HCT116 (cell line): ENCODE data around the gene PLD1. TPM values are rescaled to one million over a fixed set of nuclear protein-coding genes. Genes with fewer than 3 reads are reported as not detected.

Source experiments
- ATAC-seq: fragments of 200-7000 bp; cut with Tn5 transposase; 2 replicates; pipeline ENCODE4 v1.9.1; 2020; ENCODE audit warnings: mild to moderate bottlenecking, moderate library complexity
- BruUV-seq: library from RNA; stranded (reverse); fragments of 400-500 nt; replicated peaks from 2 replicates; lab custom pipeline; 2021; lab: Mats Ljungman, UMichigan
- CTCF ChIA-PET: fragments of 300-600 bp; sonication (Branson Sonifier 250); formaldehyde crosslinking; loops from one replicate; lab custom pipeline; 2021; ENCODE audit warnings: antibody characterized with exemption; lab: Charles Lee
- POLR2A ChIA-PET: fragments of 300-600, 350-600 bp; sonication (Branson Sonifier 250); formaldehyde crosslinking; loops from one replicate; lab custom pipeline; 2021; ENCODE audit warnings: antibody characterized with exemption; lab: Charles Lee
- RAD21 ChIA-PET, 2 experiments: fragments of 300-600 bp; sonication (Branson Sonifier 250); formaldehyde crosslinking; loops; one replicate each; lab custom pipeline; 2023; ENCODE audit warnings: low total read pairs in 2 of 2; ENCODE audit not compliant: uncharacterized antibody in 2 of 2, unreplicated experiment in 2 of 2, low non-redundant PET in 1 of 2; lab: Charles Lee
- DNase-seq: peaks from one replicate; pipeline ENCODE4 v3.0.0-alpha.2; 2010; ENCODE audit warnings: low read depth, low spot score
- H2AFZ ChIP-seq: fragments of 200-600 bp; shearing (Covaris generic), sonication (generic); 2 replicates; pipeline ENCODE4 v1.6.1; 2017; ENCODE audit warnings: low read depth, mixed run types, mixed read lengths, antibody characterized with exemption, low read length; ENCODE audit not compliant: poor library complexity, severe bottlenecking
- H3K27ac ChIP-seq: 2 replicates; pipeline ENCODE4 v1.5.1; 2012; ENCODE audit warnings: low read depth, low read length
- H3K27me3 ChIP-seq: fragments of 200-600 bp; sonication (generic); 2 replicates; pipeline ENCODE4 v1.6.1; 2016; ENCODE audit warnings: mixed run types, low read length, mixed read lengths; ENCODE audit not compliant: insufficient read depth
- H3K36me3 ChIP-seq, 2 experiments: fragments of 200-500 bp in 1 of 2; fragments of 200-600 bp in 1 of 2; sonication (Bioruptor generic) in 1 of 2; sonication (generic) in 1 of 2; 2 replicates each; pipeline versions ENCODE4 v1.5.1 to v1.6.1; 2014 to 2016; ENCODE audit warnings: low read length in 2 of 2, inconsistent platforms in 1 of 2, mixed read lengths in 1 of 2, mixed run types in 1 of 2; ENCODE audit not compliant: insufficient read depth in 2 of 2, control insufficient read depth in 1 of 2
- H3K4me1 ChIP-seq, 2 experiments: fragments of 200-600 bp in 1 of 2; sonication (generic) in 1 of 2; 2 replicates each; pipeline versions ENCODE4 v1.5.1 to v1.6.1; 2012 to 2017; ENCODE audit warnings: low read length in 2 of 2, inconsistent platforms in 1 of 2, mild to moderate bottlenecking in 1 of 2, mixed read lengths in 1 of 2, mixed run types in 1 of 2, moderate library complexity in 1 of 2; ENCODE audit not compliant: insufficient read depth in 2 of 2, control insufficient read depth in 1 of 2
- H3K4me2 ChIP-seq: fragments of 200-600 bp; sonication (generic); 2 replicates; pipeline ENCODE4 v1.6.1; 2017; ENCODE audit warnings: mixed run types, low read length, mixed read lengths
- H3K4me3 ChIP-seq, 2 experiments: fragments of 200-600 bp in 1 of 2; sonication (generic) in 1 of 2; replicated peaks in 1 of 2; 2 replicates each; pipeline ENCODE4 v1.5.1; 2011 to 2016; ENCODE audit warnings: low read length in 2 of 2, control low read depth in 1 of 2, low read depth in 1 of 2, mild to moderate bottlenecking in 1 of 2, mixed read lengths in 1 of 2, mixed run types in 1 of 2
- H3K79me2 ChIP-seq: fragments of 200-600 bp; sonication (generic); 2 replicates; pipeline ENCODE4 v1.6.1; 2017; ENCODE audit warnings: mild to moderate bottlenecking, mixed run types, low read length, moderate library complexity, mixed read lengths; ENCODE audit not compliant: insufficient read depth
- H3K9ac ChIP-seq: fragments of 200-600 bp; sonication (generic); 2 replicates; pipeline ENCODE4 v1.6.1; 2016; ENCODE audit warnings: low read length, mixed read lengths
- H3K9me2 ChIP-seq: fragments of 200-600 bp; sonication (generic), shearing (Covaris generic); 2 replicates; pipeline ENCODE4 v1.6.1; 2017; ENCODE audit warnings: mixed run types, mild to moderate bottlenecking, moderate library complexity; ENCODE audit not compliant: insufficient read depth
- H3K9me3 ChIP-seq, 2 experiments: fragments of 200-500 bp in 1 of 2; fragments of 200-600 bp in 1 of 2; sonication (Bioruptor generic) in 1 of 2; sonication (generic) in 1 of 2; 2 replicates each; pipeline ENCODE4 v1.6.1; 2014 to 2017; ENCODE audit warnings: low read length in 2 of 2, mixed read lengths in 2 of 2, inconsistent platforms in 1 of 2, low read depth in 1 of 2, mild to moderate bottlenecking in 1 of 2, mixed run types in 1 of 2, moderate library complexity in 1 of 2; ENCODE audit not compliant: control insufficient read depth in 1 of 2, insufficient read depth in 1 of 2
- H4K20me1 ChIP-seq: fragments of 200-600 bp; sonication (generic), shearing (Covaris generic); 2 replicates; pipeline ENCODE4 v1.6.1; 2017; ENCODE audit warnings: mixed run types, mild to moderate bottlenecking, moderate library complexity; ENCODE audit not compliant: insufficient read depth
- CBX3 ChIP-seq: IDR thresholded peaks from 2 replicates; pipeline ENCODE4 v1.6.1; 2012; ENCODE audit warnings: low read depth
- CEBPB ChIP-seq: IDR thresholded peaks from 2 replicates; pipeline ENCODE4 v1.6.1; 2012; ENCODE audit warnings: low read depth
- EZH2phosphoT487 ChIP-seq: fragments of 200-600 bp; IDR thresholded peaks from 2 replicates; pipeline ENCODE4 v1.6.1; 2018; ENCODE audit warnings: antibody characterized with exemption, borderline replicate concordance
- POLR2AphosphoS5 ChIP-seq: IDR thresholded peaks from 2 replicates; pipeline ENCODE4 v1.6.1; 2011; ENCODE audit warnings: mild to moderate bottlenecking, low read depth, low read length, moderate library complexity
- ZFX ChIP-seq: fragments of 450-650 bp; IDR thresholded peaks from 2 replicates; pipeline ENCODE4 v1.6.1; 2017
- intact Hi-C: fragments of 100-400 bp; cut with micrococcal nuclease; formaldehyde crosslinking; loops from 2 replicates; pipeline ENCODE4 v1.10.0; 2022
- total RNA-seq: library from RNA; stranded (reverse); gene quantifications from one replicate; pipeline ENCODE4 v1.2.1, GENCODE V29; 2021; ENCODE audit not compliant: unreplicated experiment
- TF ChIP-seq, protein P1 (sequence below): IDR thresholded peaks from 2 replicates; pipeline ENCODE4 v1.6.1; 2011; ENCODE audit warnings: mild to moderate bottlenecking, low read length, moderate library complexity; ENCODE audit not compliant: insufficient replicate concordance; ENCODE audit errors: extremely low read depth

Gene PLD1
- total RNA-seq, 1 experiment from 2014 or later = 8.4 TPM

DNA sequence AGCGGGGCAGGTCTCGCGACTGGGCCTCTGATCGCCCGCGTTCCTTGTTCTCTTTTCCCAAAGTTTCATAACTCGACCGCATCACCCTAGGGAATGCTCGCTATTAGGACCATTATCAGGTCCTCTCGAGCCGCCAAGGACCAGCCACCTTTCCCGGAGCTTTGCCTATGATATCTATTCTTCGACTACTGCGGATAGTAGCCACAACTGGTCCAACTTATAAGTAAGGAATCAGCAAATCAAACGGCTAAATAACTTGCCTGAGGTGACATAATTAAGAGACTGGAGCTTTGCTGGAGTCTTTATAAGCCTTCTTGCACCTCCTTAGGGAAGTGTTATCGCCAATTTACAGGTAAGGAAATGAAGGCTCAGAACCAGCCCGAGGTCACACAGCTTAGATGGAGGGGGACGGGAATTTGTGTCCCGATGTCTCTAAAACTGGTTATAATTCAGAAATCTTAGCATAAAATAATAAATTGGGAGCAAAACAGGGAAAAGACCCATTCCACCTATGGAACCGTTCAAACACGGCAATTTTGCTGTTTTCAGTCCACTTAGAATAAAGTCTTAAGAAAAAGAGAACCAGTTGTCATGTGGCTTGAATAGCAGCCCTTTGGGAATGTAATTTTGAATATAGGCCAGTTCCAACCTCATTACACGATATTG is 479 bp upstream of the PLD1 start:
- ChIA-PET CTCF (interaction anchor here (1.4 to 2.0 kb wide), 3 partner anchors 19 to 38 kb away, joined by 4 to 8 read pairs (median 4); no protein-coding TSS in a partner anchor), RAD21 (no interaction called here), POLR2A (interaction anchor here (0.7 to 1.6 kb wide), 2 partner anchors 19 kb away, joined by 3 to 6 read pairs; no protein-coding TSS in a partner anchor)
- Histone ChIP-seq H3K36me3 (no peaks in the 10 kb centered on the region), H4K20me1 (no peaks in the 10 kb centered on the region), H3K9me2 (no peaks in the 10 kb centered on the region), H3K4me3 (peak overlapping the region; percentile 65 to 78), H3K79me2 (no peaks in the 10 kb centered on the region), H3K9me3 (no peaks in the 10 kb centered on the region), H3K9ac (peak overlapping the region; percentile 68), H3K4me2 (peak overlapping the region; percentile 97), H3K27me3 (no peaks in the 10 kb centered on the region), H2AFZ (peak overlapping the region; percentile 91), H3K4me1 (peaks cover 8 to 50% of the 10 kb centered on the region in 2 experiments; a peak in 3 of 4 replicates), H3K27ac (peak overlapping the region; percentile 87; the same call in 1 of the 2 replicates)
- TF ChIP-seq ZFX (peak; percentile 29; the same call in 1 of the 2 replicates), CEBPB (no peak), EZH2phosphoT487 (no peak), POLR2AphosphoS5 (peak; percentile 52), CBX3 (no peak)
- TF ChIP-seq, protein P1, sequence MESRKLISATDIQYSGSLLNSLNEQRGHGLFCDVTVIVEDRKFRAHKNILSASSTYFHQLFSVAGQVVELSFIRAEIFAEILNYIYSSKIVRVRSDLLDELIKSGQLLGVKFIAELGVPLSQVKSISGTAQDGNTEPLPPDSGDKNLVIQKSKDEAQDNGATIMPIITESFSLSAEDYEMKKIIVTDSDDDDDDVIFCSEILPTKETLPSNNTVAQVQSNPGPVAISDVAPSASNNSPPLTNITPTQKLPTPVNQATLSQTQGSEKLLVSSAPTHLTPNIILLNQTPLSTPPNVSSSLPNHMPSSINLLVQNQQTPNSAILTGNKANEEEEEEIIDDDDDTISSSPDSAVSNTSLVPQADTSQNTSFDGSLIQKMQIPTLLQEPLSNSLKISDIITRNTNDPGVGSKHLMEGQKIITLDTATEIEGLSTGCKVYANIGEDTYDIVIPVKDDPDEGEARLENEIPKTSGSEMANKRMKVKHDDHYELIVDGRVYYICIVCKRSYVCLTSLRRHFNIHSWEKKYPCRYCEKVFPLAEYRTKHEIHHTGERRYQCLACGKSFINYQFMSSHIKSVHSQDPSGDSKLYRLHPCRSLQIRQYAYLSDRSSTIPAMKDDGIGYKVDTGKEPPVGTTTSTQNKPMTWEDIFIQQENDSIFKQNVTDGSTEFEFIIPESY = no peak
- intact Hi-C loops = loop anchor here (10.0 kb wide), 1 partner anchor 64 kb away; no protein-coding TSS in a partner anchor
- ATAC-seq (no peak), DNase-seq (no peak)
- TSS peak; percentile 70 for BruUV-seq
